Hepatocyte (in vitro differentiated cells): ENCODE data around the gene ALG1L2. TPM values are rescaled to one million over a fixed set of nuclear protein-coding genes. Genes with fewer than 3 reads are reported as not detected.
"Not testable (repeated sequence)": the region's sequence is repeated elsewhere in the genome, so short reads cannot be mapped to it uniquely, and the experiment has no call there.

ENCODE experiments used
- DNase-seq: peaks from one replicate; pipeline ENCODE4 v3.0.0-alpha.2; 2016; ENCODE audit warnings: low spot score
- H2AFZ ChIP-seq: fragments of 200-600 bp; sonication (generic); 2 replicates; pipeline ENCODE4 v1.6.0; 2016; ENCODE audit warnings: antibody characterized with exemption, mild to moderate bottlenecking
- H3K27ac ChIP-seq: fragments of 200-600 bp; sonication (generic); 2 replicates; pipeline ENCODE4 v1.5.1; 2016; ENCODE audit warnings: mild to moderate bottlenecking
- H3K27me3 ChIP-seq: fragments of 200-600 bp; sonication (generic); 2 replicates; pipeline ENCODE4 v1.6.1; 2016
- H3K36me3 ChIP-seq: fragments of 200-600 bp; sonication (generic); replicated peaks from 2 replicates; pipeline ENCODE4 v1.5.1; 2016; ENCODE audit warnings: low read depth; ENCODE audit not compliant: insufficient read depth
- H3K4me1 ChIP-seq: fragments of 200-600 bp; sonication (generic); 2 replicates; pipeline ENCODE4 v1.5.1; 2016; ENCODE audit warnings: mild to moderate bottlenecking, moderate library complexity; ENCODE audit not compliant: insufficient read depth
- H3K4me2 ChIP-seq: fragments of 200-600 bp; sonication (generic); 2 replicates; pipeline ENCODE4 v1.6.0; 2016
- H3K4me3 ChIP-seq: fragments of 200-600 bp; sonication (generic); 2 replicates; pipeline ENCODE4 v1.5.1; 2016; ENCODE audit warnings: mild to moderate bottlenecking
- H3K79me2 ChIP-seq: fragments of 200-600 bp; sonication (generic); 2 replicates; pipeline ENCODE4 v1.6.0; 2017; ENCODE audit warnings: mild to moderate bottlenecking
- H3K9me2 ChIP-seq: fragments of 200-600 bp; sonication (generic); replicated peaks from 2 replicates; pipeline ENCODE4 v1.6.0; 2017; ENCODE audit warnings: mild to moderate bottlenecking; ENCODE audit not compliant: insufficient read depth
- H3K9me3 ChIP-seq: fragments of 200-600 bp; sonication (generic); 2 replicates; pipeline ENCODE4 v1.5.1; 2016; ENCODE audit warnings: low read depth, mild to moderate bottlenecking
- H4K20me1 ChIP-seq: fragments of 200-600 bp; sonication (generic); 2 replicates; pipeline ENCODE4 v1.6.0; 2016; ENCODE audit warnings: mild to moderate bottlenecking; ENCODE audit not compliant: insufficient read depth, poor library complexity, severe bottlenecking
- CTCF ChIP-seq: fragments of 200-600 bp; sonication (generic); IDR thresholded peaks from 2 replicates; pipeline ENCODE4 v1.5.1; 2016; ENCODE audit warnings: antibody characterized with exemption, mild to moderate bottlenecking; ENCODE audit not compliant: poor library complexity
- EZH2 ChIP-seq: fragments of 200-600 bp; sonication (generic); IDR thresholded peaks from 2 replicates; pipeline ENCODE4 v1.6.1; 2016; ENCODE audit warnings: antibody characterized with exemption, mild to moderate bottlenecking, borderline replicate concordance
- EZH2phosphoT487 ChIP-seq: fragments of 200-600 bp; sonication (generic); IDR thresholded peaks from one replicate; pipeline ENCODE4 v1.6.1; 2018; ENCODE audit warnings: antibody characterized with exemption, mild to moderate bottlenecking, low read depth, moderate library complexity; ENCODE audit not compliant: unreplicated experiment, severe bottlenecking
- WGBS: methylation state at CpG from one replicate; pipeline ENCODE4 v1.1.6; 2016; ENCODE audit warnings: low lambda C conversion rate; ENCODE audit errors: missing lambda C conversion rate; 5-methylcytosine and 5-hydroxymethylcytosine counted together
- polyA plus RNA-seq: library from polyadenylated mRNA; unstranded; fragments of >200 nt; fragmentation: Nextera tagmentation; extraction: Ambion mirVana; gene quantifications from 2 replicates; pipeline ENCODE4 v1.2.1, GENCODE V29; 2016
- total RNA-seq: library from RNA; depleted of rRNA; stranded (reverse); fragments of >200 nt; gene quantifications from 2 replicates; pipeline ENCODE4 v1.2.3, GENCODE V29; 2014

ALG1L2 gene
- total and polyA plus RNA-seq, 2 experiments from 2014 or later, result 1.7 TPM; not detected in 1

GRCh38 chr3:130093741-130094391 lies 12.2 kb downstream of the ALG1L2 start:
- H2AFZ ChIP-seq, result no peak overlapping the region
- no peaks in the 10 kb centered on the region for H3K9me3 ChIP-seq
- no peaks in the 10 kb centered on the region for H4K20me1 ChIP-seq
- H3K9me2 ChIP-seq, result no peaks in the 10 kb centered on the region
- H3K4me3 ChIP-seq, result no peak overlapping the region
- TF ChIP-seq CTCF, result no peak
- TF ChIP-seq EZH2, result no peak
- no peak for TF ChIP-seq EZH2phosphoT487
- H3K36me3 ChIP-seq, result no peaks in the 10 kb centered on the region
- no peaks in the 10 kb centered on the region for H3K27me3 ChIP-seq
- no peak overlapping the region for H3K27ac ChIP-seq
- WGBS, result 76% methylated on average over 16 of the region's 16 CpGs
- H3K4me1 ChIP-seq, result no peaks in the 10 kb centered on the region
- no peak overlapping the region for H3K4me2 ChIP-seq
- no peak for DNase-seq
- H3K79me2 ChIP-seq, result no peaks in the 10 kb centered on the region

- H2AFZ ChIP-seq, H3K9me3 ChIP-seq, H3K4me1 ChIP-seq, H3K27me3 ChIP-seq, H3K4me3 ChIP-seq, H3K9me2 ChIP-seq, H3K4me2 ChIP-seq, H3K36me3 ChIP-seq, H3K79me2 ChIP-seq, H4K20me1 ChIP-seq: not testable (repeated sequence)
- peak; percentile 39 for DNase-seq
- 77% methylated on average over 8 of the region's 11 CpGs for WGBS
- H3K27ac ChIP-seq, result peak overlapping the region; percentile 43
Measured at GRCh38 chr3:130094491-130094941, 12.9 kb downstream of the ALG1L2 start.

- not testable (repeated sequence) for H3K9me2 ChIP-seq, H3K4me2 ChIP-seq, H3K36me3 ChIP-seq, H3K4me1 ChIP-seq, H3K27ac ChIP-seq, H3K9me3 ChIP-seq, H3K79me2 ChIP-seq, H2AFZ ChIP-seq, H3K4me3 ChIP-seq, H3K27me3 ChIP-seq, DNase-seq, H4K20me1 ChIP-seq
- 53% methylated on average over 11 of the region's 11 CpGs for WGBS
Measured at GRCh38 chr3:130095858-130096257, 14.2 kb downstream of the ALG1L2 start.

DNA sequence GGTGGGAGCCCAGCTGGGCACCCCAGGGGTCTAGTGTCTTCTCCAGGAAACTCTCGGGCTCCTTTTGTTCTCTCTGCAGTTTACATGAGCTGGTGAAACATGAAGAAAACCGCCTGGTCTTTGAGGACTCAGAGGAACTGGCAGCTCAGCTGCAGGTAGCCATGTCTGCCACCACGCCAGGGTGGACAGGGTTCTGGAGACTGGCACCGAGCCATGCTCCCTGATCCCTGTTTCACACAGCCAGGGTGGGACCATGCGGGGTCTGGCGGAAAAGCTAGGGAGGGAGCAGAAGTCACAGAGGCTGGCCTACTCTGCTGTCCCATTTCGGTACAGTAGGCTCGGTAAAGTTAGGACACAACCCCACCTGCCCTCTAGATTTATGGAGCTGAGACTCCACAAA lies 15.5 kb downstream of the ALG1L2 start:
- not testable (repeated sequence) for H3K27ac ChIP-seq
- 90% methylated on average over 8 of the region's 8 CpGs for WGBS

DNA sequence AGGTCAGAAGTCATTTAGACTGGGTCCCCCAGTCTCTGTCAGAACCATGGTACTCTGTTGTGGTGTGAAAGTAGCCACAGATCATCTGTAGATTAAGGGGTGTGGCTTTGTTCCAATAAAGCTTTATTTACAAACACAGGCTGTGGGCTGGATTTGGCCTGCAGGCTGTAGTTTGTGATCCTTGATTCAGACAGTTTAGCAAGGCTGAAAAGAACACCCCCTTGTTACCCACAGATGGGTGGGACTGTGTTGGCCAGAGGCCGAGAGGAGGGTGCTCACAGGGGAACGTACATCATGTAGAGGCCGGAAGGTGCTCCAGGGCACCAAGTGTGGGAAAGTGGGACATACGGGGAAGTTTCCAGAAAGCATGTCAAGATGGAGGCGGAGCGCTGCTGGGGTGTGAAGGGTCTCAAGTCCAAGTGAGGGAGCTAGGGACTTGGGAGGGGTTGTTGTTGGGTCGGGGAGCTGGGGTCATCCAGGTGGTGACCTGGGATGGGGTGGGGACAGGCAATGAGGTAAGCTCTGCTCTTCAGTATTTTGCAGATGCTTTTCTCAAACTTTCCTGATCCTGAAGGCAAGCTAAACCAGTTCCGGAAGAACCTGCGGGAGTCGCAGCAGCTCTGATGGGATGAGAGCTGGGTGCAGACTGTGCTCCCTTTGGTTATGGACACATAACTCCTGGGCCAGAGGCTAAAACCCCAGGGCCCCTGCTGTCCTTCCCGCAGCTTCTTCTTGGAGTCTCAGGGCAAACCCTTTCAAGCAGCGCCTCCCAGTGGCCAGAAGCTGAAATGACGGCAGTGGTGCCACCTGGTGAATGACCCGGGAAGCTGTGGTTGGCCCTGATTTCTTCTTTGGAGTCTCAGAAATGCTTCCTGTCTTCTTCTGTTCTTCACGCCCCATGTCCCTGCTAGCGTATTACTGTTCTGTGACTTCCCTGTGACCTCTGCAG lies 16.3 kb downstream of the ALG1L2 start:
- H2AFZ ChIP-seq, H3K79me2 ChIP-seq, H3K36me3 ChIP-seq, H3K4me2 ChIP-seq, H3K4me1 ChIP-seq, DNase-seq, H3K9me2 ChIP-seq, H4K20me1 ChIP-seq, H3K27me3 ChIP-seq, H3K9me3 ChIP-seq, H3K4me3 ChIP-seq, H3K27ac ChIP-seq: not testable (repeated sequence)
- peak; percentile 35 for TF ChIP-seq CTCF
- 53% methylated on average over 16 of the region's 16 CpGs for WGBS

More for the DNA sequence above, 15.5 kb downstream of the ALG1L2 start:
- DNase-seq, H3K4me3 ChIP-seq, H3K27me3 ChIP-seq, H3K9me2 ChIP-seq, H3K4me2 ChIP-seq, H3K9me3 ChIP-seq, H3K79me2 ChIP-seq, H3K4me1 ChIP-seq, H3K36me3 ChIP-seq, H4K20me1 ChIP-seq, H2AFZ ChIP-seq: not testable (repeated sequence)

DNA sequence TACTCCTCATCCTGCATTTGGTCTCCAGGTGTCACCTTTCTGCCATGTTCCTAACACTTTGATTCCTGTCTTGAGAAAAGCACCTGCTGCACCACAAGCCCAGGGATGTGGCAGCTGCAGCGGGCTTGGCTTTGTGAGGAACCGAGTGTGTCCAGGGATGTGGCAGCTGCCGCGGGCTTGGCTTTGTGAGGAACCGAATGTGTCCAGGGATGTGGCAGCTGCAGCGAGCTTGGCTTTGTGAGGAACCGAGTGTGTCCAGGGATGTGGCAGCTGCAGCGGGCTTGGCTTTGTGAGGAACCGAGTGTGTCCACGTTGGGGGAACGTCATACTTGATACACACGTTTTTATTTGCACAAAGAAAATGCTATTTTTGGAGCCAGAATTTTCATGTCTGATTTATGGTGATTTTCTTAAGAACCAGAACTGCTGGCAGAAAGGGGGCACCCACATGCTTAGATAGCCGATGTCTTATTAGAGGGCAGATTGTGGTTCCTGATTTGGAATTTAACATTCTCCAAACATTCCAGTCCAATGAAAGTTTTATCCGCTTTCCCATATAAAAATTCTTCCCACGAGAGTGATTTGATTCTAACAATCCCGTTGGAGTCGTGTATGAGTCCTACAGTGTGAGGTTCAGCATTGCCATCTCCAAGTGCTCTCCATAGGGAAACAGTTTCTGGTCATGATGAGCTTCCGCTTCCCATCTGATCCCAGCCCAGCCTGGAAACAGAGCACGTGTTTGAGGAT lies 17.2 kb downstream of the ALG1L2 start:
- not testable (repeated sequence) for DNase-seq, H4K20me1 ChIP-seq, H2AFZ ChIP-seq, H3K9me3 ChIP-seq, H3K27ac ChIP-seq, H3K36me3 ChIP-seq, H3K4me3 ChIP-seq, H3K4me1 ChIP-seq, H3K9me2 ChIP-seq, H3K79me2 ChIP-seq, H3K4me2 ChIP-seq, H3K27me3 ChIP-seq
- 80% methylated on average over 19 of the region's 19 CpGs for WGBS
